Stimulated activated CD4-positive, alpha-beta T cell treated with anti-CD3 and anti-CD28 coated beads, Interleukin-15, amount 100 ng/mL, for 1 hour (primary cell): ENCODE measurements around the gene ATRX.
"Not testable (repeated sequence)": the region's sequence is repeated elsewhere in the genome, so short reads cannot be mapped to it uniquely, and the experiment has no call there.

Source experiments
- DNase-seq, 2 donors: peaks; one replicate each; pipeline ENCODE4 v3.0.0-alpha.2; 2020; ENCODE audit warnings: low read depth in 1 of 2, low spot score in 1 of 2

ATRX gene

DNA sequence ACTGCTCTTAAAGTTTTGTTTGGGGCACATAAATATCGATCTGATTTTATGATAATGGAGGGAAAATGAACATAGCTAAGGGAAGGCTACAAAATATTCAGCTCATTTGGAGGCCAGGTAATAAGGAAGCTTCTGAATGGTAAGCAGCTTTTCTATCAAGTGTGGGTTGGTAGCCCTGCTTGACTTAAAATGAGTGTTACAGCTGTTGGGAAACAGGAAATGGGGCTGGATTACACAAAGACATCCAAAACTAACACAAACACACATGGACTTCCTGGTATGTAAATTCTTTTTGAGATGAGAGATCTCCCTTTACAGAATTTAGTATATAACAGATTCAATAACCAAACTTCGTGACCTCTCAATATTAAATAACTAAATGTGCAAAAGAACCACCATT, 280.8 kb downstream of the ATRX start:
- no peak for DNase-seq

GRCh38 chrX:77502951-77503525, 283.0 kb downstream of the ATRX start:
- DNase-seq: no peak

- not testable (repeated sequence) for DNase-seq
Observed at GRCh38 chrX:77500164-77500563, 285.9 kb downstream of the ATRX start.

DNA sequence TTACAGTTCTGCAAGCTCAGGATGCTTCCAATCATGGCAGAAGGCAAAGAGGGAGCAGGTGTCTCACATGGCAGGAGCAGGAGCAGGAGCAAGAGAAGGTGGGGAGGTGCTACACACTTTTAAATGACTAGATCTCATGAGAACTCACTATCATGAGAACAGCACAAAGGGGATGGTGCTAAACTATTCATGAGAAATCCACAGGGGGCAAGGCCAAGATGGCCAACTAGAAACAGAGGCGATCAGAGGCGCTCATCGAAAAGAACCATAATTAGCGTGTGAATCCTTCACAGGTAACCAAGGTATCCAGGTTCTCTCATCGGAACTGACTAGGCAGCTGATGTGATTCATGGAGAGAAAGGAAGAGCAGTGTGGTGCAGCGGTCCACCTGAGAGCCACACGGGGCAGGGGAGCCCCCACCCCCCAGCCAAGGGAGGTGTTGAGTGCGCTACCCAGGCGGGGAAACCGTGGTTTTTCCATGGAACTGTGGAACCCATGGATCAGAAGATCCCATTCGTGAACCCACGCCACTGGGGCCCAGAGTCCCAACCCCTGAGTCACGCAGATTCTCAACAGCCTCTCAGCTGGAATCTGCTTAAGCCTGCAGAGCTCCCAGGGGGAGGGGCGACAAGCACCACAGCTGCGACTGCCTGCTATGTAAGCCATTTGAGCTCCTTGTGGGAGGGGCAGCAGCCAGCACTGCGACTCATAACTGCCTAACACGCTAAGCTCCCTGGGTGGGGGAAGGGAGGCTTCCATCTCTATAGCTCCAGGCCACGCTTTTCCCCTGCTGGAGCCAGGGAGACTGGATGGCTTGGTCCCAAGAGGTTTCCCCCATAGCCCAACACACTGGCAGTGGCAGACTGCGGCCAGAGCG, 292.1 kb downstream of the ATRX start:
- no peak for DNase-seq

DNA sequence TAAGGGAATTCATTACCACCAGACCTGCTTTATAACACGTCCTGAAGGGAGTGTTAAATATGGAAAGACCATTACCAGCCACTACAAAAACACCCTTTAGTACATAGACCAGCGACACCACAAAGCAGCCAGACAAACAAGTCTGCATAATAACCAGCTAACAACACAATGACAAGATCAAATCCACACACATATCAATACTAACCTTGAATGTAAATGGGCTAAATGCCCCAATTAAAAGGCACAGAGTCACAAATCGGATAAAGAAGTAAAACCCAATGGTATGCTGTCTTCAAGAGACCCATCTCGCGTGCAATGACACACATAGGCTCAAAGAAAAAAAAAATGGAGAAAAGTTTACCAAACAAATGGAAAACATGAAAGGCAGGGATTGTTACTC, 302.0 kb downstream of the ATRX start:
- DNase-seq: no peak

DNA sequence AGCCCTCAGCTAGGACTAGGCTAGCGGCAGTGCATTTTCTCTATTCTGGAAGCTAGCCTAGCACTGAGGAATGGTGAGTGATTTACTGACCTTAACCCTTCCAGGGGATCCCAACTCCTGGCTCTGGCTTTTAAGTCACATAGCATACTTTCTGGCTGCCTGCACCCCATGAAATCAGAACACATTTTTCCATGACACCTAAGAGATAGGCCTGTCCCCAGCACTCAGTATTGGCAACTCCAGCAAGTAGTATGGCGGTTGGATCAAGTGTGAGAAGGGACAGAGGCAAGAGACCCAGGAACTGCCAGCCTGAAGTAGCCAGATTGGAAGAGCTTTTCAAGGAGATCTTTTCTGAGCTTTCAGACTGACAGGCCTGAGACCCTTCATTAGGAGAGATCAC, 330.6 kb downstream of the ATRX start:
- no peak for DNase-seq
